Stomach smooth muscle (tissue), 2 donors: ENCODE data around the gene ZNF384.

ENCODE experiments used
- H3K27ac ChIP-seq: one replicate; pipeline ENCODE4 v1.7.0; 2013; ENCODE audit warnings: mild to moderate bottlenecking, low read length, inconsistent platforms
- H3K27me3 ChIP-seq, 2 donors: one replicate each; pipeline ENCODE4 v1.7.0; 2013; ENCODE audit warnings: low read length in 2 of 2; ENCODE audit not compliant: insufficient read depth in 2 of 2, control insufficient read depth in 1 of 2
- H3K36me3 ChIP-seq, 2 donors: one replicate each; pipeline ENCODE4 v1.7.0; 2013; ENCODE audit warnings: low read length in 2 of 2; ENCODE audit not compliant: control insufficient read depth in 2 of 2, insufficient read depth in 2 of 2
- H3K4me1 ChIP-seq: one replicate; pipeline ENCODE4 v1.7.0; 2013; ENCODE audit warnings: low read length; ENCODE audit not compliant: control insufficient read depth, insufficient read depth
- H3K4me3 ChIP-seq, 2 donors: one replicate each; pipeline ENCODE4 v1.7.0; 2013; ENCODE audit warnings: low read length in 2 of 2
- H3K9ac ChIP-seq, 2 donors: one replicate each; pipeline ENCODE4 v1.7.0; 2013; ENCODE audit warnings: low read length in 2 of 2, mild to moderate bottlenecking in 1 of 2
- H3K9me3 ChIP-seq, 2 donors: one replicate each; pipeline ENCODE4 v1.7.0; 2013; ENCODE audit warnings: low read length in 2 of 2; ENCODE audit not compliant: control insufficient read depth in 2 of 2
- donor health status: healthy.
- donor health status: Pancreatic carcinoma.

ZNF384 gene

DNA sequence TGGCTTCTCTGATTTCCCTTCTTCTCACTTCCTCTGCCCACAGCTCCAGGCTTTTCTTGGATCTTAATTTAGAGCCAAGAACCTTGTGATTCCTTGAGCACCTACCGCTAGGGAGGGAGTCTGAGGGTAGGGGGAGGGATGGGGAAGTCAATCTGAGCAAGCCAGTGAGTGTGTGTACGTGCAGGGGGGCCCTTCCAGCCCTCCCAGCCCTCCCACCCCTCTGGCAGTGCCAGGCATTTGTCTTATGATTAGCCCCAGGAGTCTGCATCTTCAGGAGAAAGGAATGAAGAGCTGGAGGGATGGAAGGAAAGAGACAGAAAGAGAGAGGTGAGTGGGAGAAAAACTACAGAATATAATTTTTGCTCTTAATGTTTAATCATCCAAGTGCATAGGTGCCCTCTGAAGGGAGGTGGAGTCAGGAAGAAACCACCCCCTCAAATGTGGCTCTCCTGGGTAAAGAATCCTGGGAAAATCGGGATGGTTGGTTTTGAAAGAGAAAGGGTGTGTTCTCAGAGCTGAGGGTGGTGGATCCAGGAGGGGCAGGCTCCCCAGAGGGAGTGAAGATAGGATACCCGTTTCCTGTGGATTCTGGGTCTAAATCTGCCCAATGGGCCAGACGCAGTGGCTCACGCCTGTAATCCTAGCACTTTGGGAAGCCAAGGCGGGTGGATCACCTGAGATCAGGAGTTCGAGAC lies 9.3 kb upstream of the ZNF384 start:
- no peaks in the 10 kb centered on the region for H3K9me3 ChIP-seq
- no peak overlapping the region for H3K9ac ChIP-seq
- peaks cover 17% of the 10 kb centered on the region for H3K4me1 ChIP-seq
- no peak overlapping the region for H3K4me3 ChIP-seq
- H3K27me3 ChIP-seq: peaks cover 33 to 42% of the 10 kb centered on the region in 2 donors
- no peak overlapping the region for H3K27ac ChIP-seq
- no peaks in the 10 kb centered on the region for H3K36me3 ChIP-seq

DNA sequence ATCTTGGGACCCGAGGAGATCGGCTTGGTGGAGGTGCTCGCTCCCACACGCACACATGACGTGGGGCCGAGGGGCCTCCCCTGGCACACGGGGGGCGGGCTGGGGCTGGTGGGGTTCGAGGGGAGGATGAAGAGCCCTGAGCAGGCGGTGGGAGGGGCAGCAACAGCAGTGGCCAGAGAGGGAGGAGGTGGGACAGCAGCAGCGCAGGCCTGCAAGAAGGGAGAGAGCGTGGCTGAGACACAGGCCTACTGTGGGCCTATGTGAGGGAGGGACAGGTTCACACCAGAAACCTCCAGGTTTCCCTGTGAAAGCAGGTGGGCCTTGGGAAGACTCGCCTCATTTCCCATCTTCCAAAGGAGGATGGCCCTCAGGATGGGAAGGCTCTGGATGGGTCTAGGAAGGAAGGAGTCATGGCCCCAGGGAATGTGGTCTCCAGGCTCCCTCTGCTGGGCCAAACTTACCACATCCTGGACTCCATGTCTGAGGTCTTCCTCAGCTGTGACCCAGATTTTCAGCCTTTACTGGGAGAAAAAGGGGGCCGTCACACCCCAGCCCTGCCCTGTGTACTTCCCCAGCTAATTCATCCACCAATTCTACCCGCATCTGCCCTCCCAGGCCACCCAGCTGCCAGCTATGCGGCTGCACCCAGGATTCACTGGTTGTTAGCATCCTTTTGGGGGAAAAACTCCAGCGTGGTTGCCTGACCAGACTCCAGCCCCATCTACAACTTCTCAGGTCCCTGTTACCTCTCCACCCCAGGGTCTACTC lies 8.6 kb upstream of the ZNF384 start:
- Histone ChIP-seq H3K9ac (no peak overlapping the region), H3K27ac (no peak overlapping the region), H3K4me1 (peaks cover 17% of the 10 kb centered on the region), H3K9me3 (no peaks in the 10 kb centered on the region), H3K4me3 (no peak overlapping the region), H3K36me3 (no peaks in the 10 kb centered on the region), H3K27me3 (peaks cover 30 to 39% of the 10 kb centered on the region in 2 donors)

DNA sequence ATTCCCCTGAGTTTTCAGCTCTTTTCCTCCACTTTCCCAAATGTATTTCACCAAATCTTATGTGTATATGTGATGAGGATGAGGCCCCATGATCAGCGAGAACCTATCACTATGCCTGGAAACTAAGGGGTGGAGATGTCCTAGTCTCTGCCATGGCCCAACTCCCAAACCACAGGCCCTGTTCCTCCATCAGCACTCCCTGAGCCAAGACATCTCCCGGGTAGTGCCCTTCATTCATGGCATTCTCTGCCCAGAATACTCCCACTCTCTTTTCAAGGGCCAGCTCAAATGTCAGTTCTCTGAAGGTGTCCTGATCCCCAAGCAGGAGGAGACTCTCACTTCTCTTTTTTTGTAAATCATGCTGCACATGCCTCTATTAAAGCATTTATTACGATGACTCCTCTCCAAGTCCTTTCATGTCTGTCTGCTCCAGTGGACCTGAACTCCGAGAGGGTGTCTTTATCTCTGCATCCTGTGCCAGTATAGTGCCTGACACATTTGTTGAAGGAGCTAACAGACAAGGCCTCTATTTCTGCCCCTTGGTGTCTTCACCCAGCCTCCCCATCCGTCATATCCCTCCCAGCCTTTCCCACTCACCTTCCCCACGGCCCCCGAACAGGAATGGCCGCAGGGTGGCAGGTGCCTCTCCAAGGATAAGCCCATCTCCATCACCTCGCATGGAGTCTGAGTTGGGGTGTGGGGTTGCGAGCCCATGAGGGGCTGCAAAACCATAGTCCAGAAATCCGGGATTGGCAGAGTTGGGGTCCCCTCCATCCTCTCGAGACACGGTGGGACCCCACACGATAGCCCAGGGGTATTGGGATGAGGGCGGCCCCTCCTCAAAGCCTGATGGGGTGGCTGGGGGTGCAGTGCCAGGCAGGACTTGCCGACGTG lies 7.8 kb upstream of the ZNF384 start:
- Histone ChIP-seq H3K4me3 (no peak overlapping the region), H3K9ac (no peak overlapping the region), H3K9me3 (no peaks in the 10 kb centered on the region), H3K36me3 (no peaks in the 10 kb centered on the region), H3K27ac (no peak overlapping the region), H3K27me3 (peaks cover 30 to 36% of the 10 kb centered on the region in 2 donors), H3K4me1 (peaks cover 17% of the 10 kb centered on the region)

DNA sequence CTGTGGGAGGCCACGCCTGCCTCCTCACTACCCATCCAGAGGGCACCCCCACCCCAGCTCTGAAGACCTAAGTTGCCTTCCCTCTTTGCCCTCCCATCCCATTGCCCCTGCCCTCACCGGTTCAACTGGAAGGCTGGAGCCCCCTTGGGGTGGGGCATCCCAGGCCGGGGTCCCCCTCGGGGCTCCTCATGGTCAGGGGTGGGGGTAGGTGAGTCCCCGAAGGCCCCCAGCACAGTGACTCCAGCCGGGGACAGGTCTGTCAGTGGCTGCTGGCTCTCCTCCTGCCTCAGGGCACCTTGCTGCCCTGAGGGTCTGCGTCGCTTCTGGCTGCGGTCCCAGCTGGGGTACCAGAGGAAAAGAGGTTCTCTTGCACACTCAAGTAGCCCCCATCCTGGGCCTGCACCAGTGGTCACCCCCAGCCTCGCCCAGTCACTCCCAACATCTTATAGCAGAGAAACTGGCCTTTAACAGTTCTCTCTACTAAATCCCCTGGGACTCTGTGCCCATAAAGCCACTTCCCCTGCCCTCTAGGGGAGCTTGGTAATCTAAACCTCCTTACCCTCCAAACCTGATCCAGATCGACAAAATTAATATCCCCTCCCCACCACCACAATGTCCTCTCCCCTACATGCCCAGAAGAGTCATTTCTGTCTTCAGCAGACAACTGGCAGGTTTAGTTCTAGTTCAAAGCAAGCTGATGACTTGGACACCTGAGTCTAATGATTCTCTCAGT lies 6.3 kb upstream of the ZNF384 start:
- Histone ChIP-seq H3K9me3 (no peaks in the 10 kb centered on the region), H3K9ac (no peak overlapping the region), H3K27ac (no peak overlapping the region), H3K36me3 (no peaks in the 10 kb centered on the region), H3K27me3 (peaks cover 19 to 23% of the 10 kb centered on the region in 2 donors), H3K4me1 (peaks cover 12% of the 10 kb centered on the region), H3K4me3 (no peak overlapping the region)

DNA sequence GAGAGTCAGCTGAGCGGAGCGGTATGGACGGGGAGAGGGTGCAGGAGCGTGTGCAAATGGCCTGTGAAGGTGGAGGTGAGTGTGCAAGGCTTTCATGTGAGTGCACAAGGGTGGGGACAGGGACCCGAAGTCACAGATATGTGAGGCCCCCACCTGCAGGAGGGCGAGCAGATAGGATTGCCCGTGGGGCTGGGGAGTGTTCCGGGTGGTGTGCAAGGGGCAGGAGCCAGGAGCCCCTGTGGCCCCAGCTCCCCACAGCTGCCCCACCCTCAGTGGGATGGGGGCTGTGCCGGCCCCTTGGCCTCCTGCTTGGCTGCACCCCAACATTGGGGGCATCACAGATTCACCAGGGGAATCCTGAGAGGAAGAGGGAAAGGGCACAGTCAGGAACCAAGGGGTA lies 5.5 kb upstream of the ZNF384 start:
- no peak overlapping the region for H3K4me3 ChIP-seq
- peaks cover 16 to 19% of the 10 kb centered on the region in 2 donors for H3K27me3 ChIP-seq
- H3K9me3 ChIP-seq: no peaks in the 10 kb centered on the region

DNA sequence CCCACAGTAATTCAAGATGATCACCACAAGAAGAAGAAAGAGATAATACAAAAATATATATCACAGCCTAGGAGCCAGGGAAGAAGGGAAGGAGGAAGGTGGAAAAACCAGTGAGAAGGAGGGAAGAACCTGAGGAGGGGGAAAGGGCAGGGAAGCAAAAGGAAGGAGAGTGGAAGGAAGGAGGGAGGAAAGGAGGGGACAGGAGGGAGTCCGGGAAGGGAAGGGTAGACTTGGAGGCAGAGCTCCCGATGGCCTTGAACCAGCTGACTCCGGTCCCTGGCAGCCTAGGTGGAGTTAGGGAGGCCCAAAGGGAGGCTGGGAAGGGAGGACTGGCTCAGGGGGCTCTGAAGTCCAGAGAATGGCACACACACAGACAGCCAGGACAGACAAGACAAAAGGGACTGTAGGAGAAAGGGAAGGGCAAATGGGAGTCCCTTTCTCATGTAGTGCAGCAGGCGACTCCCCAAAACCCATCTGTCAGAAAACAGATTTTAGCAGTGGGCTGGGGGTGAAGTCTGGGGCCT lies 4.7 kb upstream of the ZNF384 start:
- no peaks in the 10 kb centered on the region for H3K4me1 ChIP-seq
- no peak overlapping the region for H3K4me3 ChIP-seq
- peaks cover 8 to 12% of the 10 kb centered on the region in 2 donors for H3K27me3 ChIP-seq
- H3K9ac ChIP-seq: no peak overlapping the region
- H3K9me3 ChIP-seq: no peaks in the 10 kb centered on the region
- H3K36me3 ChIP-seq: no peaks in the 10 kb centered on the region
- H3K27ac ChIP-seq: no peak overlapping the region

More for the DNA sequence above, 5.5 kb upstream of the ZNF384 start:
- Histone ChIP-seq H3K9ac (no peak overlapping the region), H3K27ac (no peak overlapping the region), H3K4me1 (peaks cover 4% of the 10 kb centered on the region), H3K36me3 (no peaks in the 10 kb centered on the region)

DNA sequence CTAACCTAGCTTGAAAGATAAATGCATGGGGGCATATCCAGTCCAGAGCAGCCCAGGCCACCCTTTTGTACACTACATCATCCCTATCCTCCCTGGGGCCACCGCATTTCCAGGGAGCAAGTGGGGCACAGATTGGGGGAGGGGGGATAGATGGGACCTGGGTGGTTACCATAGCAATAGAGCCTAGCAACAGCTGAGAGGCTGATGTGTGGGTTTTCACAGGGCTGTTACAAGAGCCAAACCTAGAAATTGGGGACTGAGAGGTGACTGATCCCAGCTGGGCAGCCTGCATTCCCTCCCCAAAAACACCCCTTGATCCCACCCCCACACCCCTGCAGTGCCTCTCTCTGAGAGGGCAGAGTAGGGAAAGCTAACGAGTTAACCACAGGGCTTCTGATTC lies 3.7 kb upstream of the ZNF384 start:
- H3K27ac ChIP-seq: no peak overlapping the region
- peaks cover 7% of the 10 kb centered on the region for H3K4me1 ChIP-seq
- H3K4me3 ChIP-seq: no peak overlapping the region
- peaks cover 4 to 9% of the 10 kb centered on the region in 2 donors for H3K27me3 ChIP-seq
- H3K9me3 ChIP-seq: no peaks in the 10 kb centered on the region
- no peaks in the 10 kb centered on the region for H3K36me3 ChIP-seq
- H3K9ac ChIP-seq: no peak overlapping the region

DNA sequence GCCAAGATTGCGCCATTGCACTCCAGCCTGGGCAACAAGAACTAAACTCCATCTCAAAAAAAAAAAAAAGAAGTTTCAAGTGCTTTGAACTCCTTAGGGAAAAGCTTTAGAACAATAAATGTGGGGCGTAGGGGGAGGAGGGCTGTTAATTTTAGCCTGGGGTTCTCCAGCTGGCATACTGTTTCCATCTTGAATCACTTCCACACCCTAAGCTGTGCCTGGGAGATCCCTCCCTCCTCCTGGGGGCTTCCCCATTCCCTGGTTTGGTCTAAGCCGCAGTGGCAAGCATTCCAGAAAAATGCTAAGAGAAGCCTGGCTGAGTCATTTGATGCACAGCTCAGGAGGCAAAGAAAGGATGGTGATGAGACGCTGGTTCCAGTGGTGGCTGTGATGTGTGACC lies 2.3 kb upstream of the ZNF384 start:
- Histone ChIP-seq H3K27ac (no peak overlapping the region), H3K9me3 (no peaks in the 10 kb centered on the region), H3K9ac (no peak overlapping the region), H3K36me3 (no peaks in the 10 kb centered on the region), H3K27me3 (peaks cover 0 to 6% of the 10 kb centered on the region in 2 donors), H3K4me3 (no peak overlapping the region), H3K4me1 (peaks cover 18% of the 10 kb centered on the region)

DNA sequence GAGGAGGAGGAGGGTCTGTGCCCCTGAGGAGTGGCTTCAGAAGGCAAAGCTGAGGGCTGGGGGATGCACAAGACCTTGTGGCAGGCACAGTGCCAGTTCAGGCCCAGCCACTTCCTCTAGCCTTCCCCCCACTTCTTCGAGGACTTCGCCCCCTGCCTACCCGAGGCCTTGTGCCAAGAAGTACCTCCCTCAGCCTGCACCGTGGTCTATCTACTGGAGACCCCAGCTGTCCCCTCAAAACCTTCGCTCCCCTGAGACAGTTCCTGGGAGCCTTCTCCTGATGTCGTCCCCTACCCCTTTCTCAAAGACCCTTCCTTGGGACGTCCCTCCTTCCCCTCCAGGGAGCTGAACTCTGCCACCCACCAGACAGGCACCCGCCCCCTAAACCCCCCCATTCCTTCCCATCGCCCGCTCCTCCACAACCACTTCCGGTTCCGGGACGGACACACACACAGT lies 604 bp downstream of the ZNF384 start:
- Histone ChIP-seq H3K4me1 (peaks cover 21% of the 10 kb centered on the region), H3K36me3 (no peaks in the 10 kb centered on the region), H3K27me3 (no peaks in the 10 kb centered on the region), H3K27ac (peak overlapping the region; percentile 97), H3K4me3 (peak overlapping the region; percentile 64 to 93), H3K9me3 (no peaks in the 10 kb centered on the region), H3K9ac (peak overlapping the region; percentile 92 to 93)

DNA sequence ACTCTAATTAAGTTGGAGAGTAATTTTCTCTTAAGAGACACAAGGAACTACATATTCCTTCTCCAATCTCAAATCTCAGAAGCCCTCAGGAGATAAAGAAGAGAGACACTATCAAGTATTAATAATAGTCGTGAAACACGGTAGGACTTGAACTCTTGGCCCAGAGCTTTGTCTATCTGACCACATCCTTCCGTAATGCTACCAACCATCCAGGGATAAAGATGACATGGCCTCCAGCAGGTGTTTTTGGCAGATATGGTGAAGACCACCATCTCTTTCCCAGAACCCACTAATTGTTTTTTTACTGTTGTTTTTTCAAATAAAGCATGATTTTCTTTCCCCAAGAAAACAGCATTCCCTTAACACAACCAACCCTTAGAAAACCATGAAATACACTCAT lies 3.4 kb downstream of the ZNF384 start:
- Histone ChIP-seq H3K27me3 (no peaks in the 10 kb centered on the region), H3K9ac (no peak overlapping the region), H3K36me3 (peaks cover 0 to 2% of the 10 kb centered on the region in 2 donors), H3K4me3 (no peak overlapping the region), H3K4me1 (peaks cover 21% of the 10 kb centered on the region), H3K9me3 (no peaks in the 10 kb centered on the region), H3K27ac (no peak overlapping the region)
